ENCODE data around the gene PLEKHO1.

Gene PLEKHO1

GRCh38 chr1:150150133-150151021, 661 bp downstream of the PLEKHO1 start:
- no peak for DNase-seq

- no peak for DNase-seq
These were observed 1.8 kb downstream of the PLEKHO1 start for GRCh38 chr1:150151291-150152181.

- no peak for DNase-seq
These were observed 2.4 kb downstream of the PLEKHO1 start for GRCh38 chr1:150152182-150152536.

GRCh38 chr1:150152772-150153456, 3.2 kb downstream of the PLEKHO1 start:
- peak; percentile 75 for DNase-seq

GRCh38 chr1:150154143-150154542, 4.4 kb downstream of the PLEKHO1 start:
- no peak for DNase-seq

GRCh38 chr1:150155413-150156071, 5.8 kb downstream of the PLEKHO1 start:
- no peak for DNase-seq

- DNase-seq: peak; percentile 76
These were observed 7.3 kb downstream of the PLEKHO1 start for GRCh38 chr1:150156868-150157603.

GRCh38 chr1:150159550-150159949, 9.8 kb downstream of the PLEKHO1 start:
- no peak for DNase-seq

- peak; percentile 58 for DNase-seq
These were observed 11.4 kb downstream of the PLEKHO1 start for GRCh38 chr1:150160964-150161621.

GRCh38 chr1:150161747-150162581, 12.2 kb downstream of the PLEKHO1 start:
- DNase-seq: no peak

GRCh38 chr1:150162582-150162861, 12.8 kb downstream of the PLEKHO1 start:
- no peak for DNase-seq

GRCh38 chr1:150162862-150163706, 13.4 kb downstream of the PLEKHO1 start:
- peak; percentile 100 for DNase-seq

- DNase-seq: no peak
These were observed 14.5 kb downstream of the PLEKHO1 start for GRCh38 chr1:150164224-150164623.

- no peak for DNase-seq
These were observed 15.1 kb downstream of the PLEKHO1 start for GRCh38 chr1:150164779-150165178.

GRCh38 chr1:150165622-150166612, 16.2 kb downstream of the PLEKHO1 start:
- DNase-seq: peak; percentile 66

- DNase-seq: no peak
These were observed 19.4 kb downstream of the PLEKHO1 start for GRCh38 chr1:150168960-150169601.

- DNase-seq: no peak
These were observed 22.1 kb downstream of the PLEKHO1 start for GRCh38 chr1:150171801-150172200.

Data from fibroblast of skin of back (primary cell).